HG03095 (cell line): Measurements from ENCODE around the gene RIC8B.
"Not testable (repeated sequence)": the region's sequence is repeated elsewhere in the genome, so short reads cannot be mapped to it uniquely, and the experiment has no call there.

Experiments
- ATAC-seq: cut with Tn5 transposase; IDR thresholded peaks from one replicate; pipeline ENCODE4 v1.9.1; 2021; ENCODE audit warnings: moderate library complexity; ENCODE audit not compliant: unreplicated experiment

The RIC8B gene

DNA sequence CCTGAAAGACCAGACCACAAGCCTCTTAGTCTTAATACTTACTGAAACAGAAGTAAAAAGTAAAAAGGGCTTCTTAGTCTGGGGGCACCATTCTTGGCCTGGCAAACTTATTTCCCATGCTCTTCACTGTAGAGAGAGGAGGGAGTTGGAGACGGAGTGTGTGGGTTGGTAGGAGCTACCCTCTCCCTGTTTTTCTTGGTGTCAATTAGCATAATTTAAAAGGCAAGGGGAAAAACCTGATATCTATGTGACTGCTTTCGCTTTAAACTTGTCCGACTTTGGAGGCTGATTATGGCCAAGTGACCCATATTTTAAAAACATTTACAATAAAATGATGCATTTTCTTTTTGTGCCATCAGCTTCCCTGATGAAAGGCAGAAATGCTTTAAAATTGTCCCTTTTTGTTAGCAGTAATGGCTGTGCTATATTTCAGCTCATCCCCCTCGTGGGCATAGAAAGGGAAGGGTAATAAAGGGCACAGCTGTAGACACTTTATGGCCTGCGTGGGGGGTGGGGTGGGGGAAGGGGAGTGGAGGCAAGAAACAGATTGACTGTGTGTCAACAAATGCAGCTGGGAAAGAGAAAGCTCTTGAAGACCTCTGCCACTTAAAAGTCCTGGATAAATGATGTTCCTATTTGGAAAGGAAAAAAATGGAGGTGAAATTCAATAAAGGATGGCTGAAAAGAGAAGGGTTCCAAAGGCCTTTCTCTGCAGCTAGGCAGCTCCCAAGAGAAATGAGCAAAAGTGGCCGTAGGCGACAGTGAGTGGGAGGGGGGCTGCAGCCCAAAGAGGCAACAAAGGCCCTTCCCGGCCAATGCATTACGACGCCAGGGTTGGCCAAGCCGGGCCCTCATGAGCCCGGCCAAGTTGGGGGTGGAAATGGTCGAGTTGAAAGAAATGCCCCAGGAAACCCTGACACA, 123.8 kb downstream of the RIC8B start:
- no peak for ATAC-seq

DNA sequence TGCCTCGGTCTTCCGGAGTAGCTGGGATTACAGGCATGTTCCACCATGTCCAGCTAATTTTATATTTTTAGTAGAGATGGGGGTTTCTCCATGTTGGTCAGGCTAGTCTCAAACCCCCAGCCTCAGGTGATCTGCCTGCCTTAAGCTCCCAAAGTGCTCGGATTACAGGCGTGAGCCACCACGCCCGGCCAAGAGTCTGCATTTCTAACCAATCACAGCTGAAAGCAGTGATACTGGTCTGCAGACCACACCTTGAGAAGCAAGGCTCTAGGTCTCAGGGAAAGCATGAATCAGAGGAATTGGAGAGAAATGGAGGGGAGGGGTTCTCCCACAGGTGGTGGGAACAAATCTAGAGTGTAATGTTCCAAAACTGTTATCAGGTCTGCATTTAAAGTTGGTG, 126.1 kb downstream of the RIC8B start:
- no peak for ATAC-seq

DNA sequence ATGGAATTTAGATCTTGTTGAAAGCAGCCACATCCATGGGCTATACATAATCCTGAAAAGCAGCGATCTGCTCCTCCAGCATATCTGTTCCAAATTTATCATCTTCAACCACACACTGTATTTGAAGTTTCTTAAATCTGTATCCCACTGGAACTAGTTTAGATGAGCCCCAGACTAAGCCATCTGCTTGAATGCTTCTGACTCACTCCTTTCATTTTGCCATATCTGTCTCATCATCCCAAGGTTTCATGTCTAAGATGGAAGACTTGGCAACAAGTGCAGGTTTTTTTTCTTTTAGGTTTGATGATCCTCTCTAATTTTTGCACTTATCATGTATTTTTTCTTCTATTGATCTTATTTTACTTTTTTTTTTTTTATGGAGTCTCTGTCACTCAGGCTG, 126.8 kb downstream of the RIC8B start:
- no peak for ATAC-seq

DNA sequence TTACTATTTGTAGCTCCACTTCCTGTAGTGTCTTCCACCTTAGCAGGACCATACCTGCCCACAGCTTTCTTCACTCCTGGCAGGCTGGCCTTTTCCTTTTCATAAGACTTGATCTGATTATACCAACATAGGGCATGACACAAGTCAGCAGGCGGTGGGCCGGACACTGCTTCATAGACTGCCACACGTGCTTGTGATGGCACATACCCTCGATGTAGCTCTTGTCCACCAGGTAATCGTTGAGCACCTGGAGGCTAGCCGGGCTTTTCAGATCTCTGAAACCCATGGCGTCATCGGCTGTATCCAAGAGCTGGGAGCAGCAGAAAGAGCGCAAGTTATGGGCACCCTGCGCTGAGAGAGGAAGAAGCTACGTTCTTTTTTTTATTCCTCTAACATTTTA, 127.6 kb downstream of the RIC8B start:
- no peak for ATAC-seq

DNA sequence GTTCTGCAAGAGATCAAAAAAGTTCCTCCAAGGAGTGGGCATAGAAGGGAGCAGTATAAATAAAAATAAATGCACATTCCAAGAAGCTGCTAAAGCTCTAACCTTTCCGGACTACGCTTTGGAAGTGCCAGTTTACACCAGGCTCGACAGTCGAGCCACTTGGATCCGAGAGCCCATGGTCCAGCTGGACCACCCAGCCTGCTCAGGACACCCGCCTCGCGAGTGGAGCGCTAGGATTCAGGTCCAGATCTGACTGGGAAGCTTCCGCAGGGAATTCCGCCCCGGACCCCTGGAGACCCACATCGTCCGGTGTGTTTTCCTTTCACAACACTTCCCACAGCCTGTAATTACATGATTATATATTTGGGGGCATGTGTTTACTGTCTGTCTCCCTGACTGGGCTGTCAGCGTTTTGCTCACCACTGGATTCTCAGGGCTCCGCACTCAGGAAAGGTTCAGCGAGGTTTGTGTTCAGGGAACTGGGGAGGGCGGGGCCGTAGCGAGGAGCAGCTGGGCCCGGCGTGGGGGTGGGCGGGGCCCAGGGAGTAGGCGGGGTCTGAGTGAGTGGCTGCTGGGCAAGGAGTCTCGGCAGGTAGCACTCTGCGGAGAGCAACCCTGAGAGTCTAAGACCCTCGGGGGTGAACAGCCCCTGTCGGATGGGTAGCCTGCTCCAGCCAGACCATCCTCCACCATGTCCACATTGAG, 128.9 kb downstream of the RIC8B start:
- peak; percentile 63 for ATAC-seq

DNA sequence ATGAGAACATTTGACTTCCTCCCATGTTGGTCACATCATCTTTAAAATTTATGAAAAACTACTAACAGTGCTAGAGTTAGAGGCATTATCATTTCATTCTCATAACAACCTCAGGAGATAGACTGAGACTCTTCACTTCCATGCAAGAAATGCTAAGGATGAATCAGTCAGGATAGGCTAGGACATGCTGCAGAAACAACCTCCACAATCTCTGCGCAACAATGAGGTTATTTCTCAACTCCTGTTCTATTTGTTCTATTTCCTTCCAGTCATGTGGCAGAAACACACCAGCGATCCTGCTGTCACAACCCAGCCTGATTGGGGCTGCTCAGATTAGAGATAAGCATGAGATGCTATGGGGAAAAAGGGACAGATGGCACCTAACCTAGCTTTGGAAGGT, 132.2 kb downstream of the RIC8B start:
- ATAC-seq = no peak

DNA sequence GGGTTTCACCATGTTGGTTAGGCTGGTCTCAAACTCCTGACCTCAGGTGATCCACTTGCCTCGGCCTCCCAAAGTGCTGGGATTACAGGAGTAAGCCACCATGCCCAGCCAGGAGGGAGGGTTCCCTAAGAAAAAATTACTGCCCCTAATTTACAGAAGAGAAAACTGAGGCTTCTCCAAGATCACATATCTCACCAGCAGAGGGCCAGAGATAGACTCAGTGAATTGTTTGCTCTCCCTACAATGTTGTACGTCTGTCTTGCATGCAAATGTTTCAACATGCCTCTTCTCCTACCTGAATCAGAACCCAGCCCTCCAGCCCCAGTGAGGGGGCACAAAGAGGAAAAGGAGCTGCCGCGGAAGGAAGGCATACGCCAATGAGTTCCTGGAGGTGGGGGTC, 132.9 kb downstream of the RIC8B start:
- no peak for ATAC-seq

DNA sequence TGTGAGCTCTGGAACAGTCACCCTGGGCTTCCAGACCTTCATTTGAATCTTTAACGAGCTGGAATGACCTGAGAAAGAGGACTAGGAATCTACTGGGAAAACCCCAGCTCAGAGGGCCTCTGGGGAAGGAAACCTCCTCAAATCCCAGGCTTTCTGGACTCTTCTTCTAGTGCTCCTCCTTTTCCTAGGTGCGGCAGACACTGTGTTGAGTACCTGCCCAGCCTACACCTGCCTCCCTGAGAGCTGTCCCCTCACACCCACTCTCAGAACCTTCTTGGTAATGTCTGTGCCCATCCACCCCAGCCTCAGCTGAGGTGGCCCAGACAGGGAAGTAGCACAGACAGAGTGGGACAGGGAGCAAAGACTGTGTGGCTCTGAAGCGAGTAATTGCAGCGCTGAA, 133.4 kb downstream of the RIC8B start:
- ATAC-seq = no peak

DNA sequence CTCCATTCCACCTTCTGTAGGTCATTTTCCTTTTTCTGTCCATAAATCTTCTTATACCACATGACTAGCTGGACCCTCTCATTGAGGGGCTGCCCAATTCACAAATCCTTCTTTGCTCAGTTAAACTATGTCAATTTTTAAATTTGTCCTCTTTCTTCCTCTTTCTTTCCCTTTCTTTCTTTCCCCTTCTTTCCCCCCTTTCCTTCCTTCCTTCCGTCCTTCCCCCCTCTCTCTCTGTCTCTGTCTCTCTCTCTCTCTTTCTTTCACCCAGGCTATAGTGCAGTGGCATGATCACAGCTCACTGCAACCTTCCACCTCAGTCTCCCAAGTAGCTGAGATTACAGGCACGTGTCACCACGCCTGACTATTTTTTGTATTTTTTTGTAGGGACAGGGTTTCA, 134.1 kb downstream of the RIC8B start:
- no peak for ATAC-seq

DNA sequence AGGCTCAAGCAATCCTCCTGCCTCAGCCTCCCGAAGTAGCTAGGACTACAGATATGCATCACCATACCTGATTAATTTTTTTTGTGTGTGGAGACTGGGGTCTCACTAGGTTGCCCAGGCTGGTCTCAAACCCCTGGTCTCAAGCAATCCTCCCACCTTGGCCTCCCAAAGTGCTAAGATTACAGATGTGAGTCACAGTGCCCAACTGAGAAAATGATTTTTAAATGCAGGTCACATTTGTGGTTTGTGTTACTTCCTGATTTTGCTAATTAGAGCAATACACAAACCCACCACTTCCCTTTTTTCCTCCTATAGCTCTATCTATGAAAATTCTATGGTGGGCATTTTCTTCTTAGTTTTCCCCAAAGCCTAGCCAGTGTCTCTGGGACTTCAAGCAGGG, 135.7 kb downstream of the RIC8B start:
- ATAC-seq = peak; percentile 57

DNA sequence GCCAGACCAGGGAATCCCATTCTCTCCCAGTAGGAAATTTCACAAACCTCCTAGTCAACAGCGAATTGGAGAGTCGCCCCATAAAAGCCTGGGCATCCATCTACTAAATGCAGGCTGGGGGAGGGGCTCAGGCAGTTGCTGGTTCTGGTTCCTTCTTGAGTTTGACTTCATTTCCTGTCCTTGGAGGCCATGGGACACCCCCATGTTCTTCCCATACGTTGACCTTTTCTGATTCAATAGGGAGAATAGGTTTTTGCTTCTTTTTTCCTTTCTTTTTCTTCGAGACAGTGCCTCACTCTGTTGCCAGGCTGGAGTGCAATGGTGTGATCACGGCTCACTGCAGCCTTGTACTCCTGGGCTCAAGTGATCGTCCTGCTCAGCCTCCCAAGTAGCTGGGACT, 137.1 kb downstream of the RIC8B start:
- ATAC-seq = no peak

DNA sequence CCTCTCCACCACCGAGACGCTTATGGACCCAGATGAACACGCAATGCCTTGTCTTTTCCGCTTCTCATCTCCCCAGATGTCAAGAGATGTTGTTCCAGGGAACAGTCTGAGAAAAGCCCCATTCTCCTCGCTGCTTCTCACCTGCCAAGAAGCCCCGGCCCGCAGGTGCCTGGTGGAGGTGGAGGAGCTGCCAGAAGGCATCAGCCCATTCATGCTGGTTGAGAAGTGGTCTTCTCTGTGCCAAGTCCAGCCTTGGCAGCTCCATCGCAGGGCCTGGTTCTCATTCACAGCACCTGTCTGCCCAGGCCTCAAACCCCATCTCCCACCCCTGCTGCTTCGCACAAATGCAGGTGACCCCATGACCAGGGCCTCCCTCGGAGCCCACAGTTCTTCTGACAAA, 139.0 kb downstream of the RIC8B start:
- ATAC-seq = no peak

DNA sequence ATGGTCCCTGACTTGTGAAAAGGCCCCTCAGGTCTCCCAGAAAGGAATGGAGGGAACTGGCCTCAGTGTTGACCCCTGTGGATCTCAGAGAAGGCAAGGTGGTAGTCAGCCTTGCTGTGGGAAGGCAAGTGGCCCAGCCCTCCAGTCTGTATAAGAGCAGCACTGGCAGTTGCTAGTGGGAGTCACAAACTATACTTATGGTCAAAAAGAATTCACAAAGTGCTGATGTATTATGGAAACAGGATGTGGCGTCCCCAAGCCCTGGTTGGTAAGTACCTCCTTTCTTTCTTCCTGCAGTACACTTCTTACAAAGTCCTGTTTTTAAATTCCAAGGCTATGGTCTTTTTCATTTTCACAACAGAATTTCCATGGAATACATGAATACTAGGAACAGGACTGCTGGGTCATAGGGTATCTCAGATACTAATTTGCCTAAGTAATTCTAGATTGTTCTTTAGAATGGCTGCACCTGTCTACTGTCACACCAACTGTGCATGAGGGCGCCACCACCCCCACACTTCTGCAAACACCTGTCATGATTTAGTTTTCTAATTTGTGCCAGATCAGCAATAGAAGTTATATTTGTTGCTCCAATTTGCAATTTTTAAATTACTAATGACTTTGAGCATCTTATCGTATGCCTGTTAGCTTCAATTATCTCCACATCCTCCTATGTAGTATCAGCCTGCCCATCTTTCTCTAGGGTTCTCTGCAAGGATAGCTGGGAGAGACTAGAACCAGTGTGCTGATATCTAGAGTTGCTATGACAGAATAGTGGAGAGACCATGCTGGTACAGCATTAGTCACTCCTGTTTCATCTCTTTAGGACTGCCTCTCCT, 140.5 kb downstream of the RIC8B start:
- peak; percentile 54 for ATAC-seq

DNA sequence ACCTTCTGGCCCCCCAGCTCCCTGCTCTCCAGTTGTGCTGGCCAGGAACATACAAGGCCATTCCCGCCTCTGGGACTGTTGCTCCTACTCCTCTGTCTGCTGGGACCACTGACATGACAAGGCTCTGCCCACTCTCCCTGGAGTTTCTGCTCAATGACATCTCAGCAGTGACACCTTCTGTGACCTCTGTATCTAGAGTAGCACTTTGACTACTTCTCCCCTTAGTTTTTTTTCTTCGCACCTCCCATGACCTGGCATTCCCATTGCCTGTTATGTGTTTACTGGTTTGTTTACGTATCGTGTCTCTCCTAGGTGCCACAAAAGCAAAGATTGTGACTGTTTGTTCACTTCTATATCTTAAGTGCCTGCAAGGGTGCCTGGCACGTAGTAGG, 141.1 kb downstream of the RIC8B start:
- ATAC-seq = no peak

DNA sequence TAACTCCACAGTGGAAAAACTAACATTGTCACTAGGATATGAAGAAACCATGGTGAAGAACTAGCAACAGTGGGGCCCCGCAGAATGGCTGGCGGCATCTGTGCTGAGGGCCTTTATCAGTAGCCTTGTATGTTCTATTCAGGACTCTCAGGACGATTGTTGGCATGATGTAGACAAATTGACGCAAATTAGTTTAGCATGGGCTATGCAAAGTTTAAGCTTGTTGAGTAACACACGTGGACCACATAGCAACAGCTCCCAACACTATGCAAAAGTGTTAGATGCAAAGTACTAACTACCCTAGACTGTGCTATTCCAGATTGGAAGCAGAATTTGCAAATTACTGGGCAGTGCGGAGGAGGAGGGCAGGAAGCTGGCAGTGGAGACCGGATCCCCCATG, 143.0 kb downstream of the RIC8B start:
- no peak for ATAC-seq

DNA sequence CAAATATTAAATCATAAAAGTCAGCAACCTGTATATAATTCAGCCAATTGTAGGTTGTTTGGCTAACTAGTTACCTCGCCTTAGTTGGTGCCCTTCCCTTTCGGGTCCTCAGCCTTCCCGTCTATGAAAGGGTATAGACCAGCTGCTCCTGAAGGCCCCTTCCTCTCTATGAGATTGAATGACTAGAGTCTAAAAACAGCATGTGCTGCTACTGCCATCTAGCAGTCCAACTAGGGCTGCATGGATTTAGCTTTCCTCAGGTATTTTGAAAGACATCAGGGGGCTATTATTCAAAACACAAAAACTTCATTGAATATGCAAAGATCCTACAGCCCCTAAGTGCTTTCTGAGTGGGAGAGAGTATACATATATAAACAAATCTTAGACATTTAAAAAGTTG, 144.3 kb downstream of the RIC8B start:
- no peak for ATAC-seq

DNA sequence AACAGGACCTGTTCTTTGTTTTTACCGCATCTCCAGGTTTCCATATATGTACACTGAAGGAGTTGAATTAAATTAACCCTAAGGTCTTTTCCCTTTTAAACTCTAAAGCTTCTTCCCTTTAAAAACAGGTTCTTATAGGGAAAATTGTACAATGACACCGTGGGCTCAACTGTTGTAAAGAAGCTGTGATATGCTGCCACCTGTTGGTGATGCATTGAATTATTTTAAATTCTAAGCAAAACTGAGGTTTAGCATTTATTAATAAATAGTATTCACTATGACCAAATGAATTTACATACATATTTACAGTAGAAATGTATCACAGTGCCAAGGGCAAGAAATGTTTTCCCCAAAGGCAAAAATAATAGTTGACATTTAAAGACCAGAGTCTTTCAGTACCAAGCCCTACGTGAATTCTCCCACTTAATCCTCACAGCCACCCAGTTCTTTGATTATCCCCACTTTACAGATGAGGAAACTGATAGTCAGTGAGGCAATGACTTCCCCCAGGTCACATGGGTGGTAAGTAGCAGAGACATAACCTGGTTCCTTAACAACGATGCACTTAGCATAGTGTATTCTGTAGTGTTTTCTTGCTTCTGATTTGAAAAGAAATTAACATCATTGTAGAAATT, 145.5 kb downstream of the RIC8B start:
- ATAC-seq = no peak

DNA sequence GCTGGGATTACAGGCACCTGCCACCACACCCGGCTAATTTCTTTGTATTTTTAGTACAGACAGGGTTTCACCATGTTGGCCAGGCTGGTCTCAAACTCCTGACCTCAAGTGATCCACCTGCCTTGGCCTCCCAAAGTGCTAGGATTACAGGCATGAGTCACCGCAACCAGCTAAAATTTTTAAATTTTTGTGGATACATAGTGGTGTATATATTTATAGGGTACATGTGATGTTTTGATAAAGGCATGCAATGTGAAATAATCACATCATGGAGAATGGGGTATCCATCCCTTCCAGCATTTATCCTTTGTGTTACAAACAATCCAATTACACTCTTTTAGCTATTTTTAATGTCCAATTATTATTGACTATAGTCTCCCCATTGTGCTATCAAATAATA, 147.5 kb downstream of the RIC8B start:
- not testable (repeated sequence) for ATAC-seq

DNA sequence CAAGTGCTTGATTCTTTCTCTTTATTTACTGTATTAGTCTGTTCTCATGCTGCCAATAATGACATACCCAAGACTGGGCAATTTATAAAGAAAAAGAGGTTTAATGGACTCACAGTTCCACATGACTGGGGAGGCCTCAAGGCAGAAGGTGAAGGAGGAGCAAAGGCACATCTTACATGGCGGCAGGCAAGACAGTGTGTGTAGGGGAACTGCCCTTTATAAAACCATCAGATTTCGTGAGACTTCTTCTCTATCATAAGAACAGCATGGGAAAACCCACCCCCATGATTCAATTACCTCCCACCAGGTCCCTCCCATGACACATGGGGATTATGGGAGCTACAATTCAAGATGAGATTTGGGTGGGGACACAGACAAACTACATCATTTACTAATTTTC, 149.1 kb downstream of the RIC8B start:
- not testable (repeated sequence) for ATAC-seq

DNA sequence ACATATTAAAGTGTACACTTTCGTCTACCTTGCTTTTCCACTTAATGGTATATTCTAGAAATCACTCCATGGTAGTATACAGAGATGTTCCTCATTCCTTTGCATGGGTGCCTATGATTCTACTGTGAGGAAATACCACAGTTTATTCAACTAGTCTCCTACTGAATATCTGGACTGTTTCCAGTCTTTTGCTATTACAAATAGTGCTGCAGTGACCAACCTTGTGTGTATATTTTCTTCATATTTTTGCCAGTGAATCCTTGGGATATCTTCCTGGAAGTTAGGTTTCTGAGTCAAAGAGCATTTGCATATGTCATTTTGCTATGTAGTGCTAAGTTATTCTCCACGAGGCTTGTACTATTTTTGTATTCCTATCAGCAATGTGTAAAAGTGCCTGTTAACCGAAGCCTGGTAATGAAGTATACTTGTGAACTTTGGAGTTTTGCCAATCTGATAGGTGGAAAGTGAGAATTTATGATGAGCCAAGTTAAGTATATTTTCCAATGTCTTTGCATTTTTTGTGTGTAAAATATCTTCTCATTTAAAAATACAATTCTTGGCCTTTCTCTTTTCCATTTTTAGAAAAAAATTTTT, 149.9 kb downstream of the RIC8B start:
- ATAC-seq = no peak

DNA sequence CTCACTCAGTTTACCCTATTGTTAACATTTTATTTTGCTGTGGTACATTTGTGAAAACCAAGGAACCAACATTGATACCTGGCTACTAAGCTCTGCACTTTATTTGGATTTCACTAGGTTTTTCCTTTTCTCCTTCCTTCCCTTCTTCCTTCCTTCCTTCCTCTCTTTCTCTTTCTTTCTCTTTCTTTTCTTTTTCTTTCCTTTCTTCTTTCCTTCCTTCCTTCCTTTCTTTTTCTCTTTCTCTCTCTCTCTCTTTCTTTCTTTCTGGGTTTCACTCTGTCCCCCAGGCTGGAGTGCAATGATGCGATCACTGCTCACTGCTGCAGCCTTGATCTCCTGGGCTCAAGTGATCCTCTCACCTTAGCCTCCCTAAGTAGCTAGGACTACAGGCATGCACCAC, 152.2 kb downstream of the RIC8B start:
- no peak for ATAC-seq
